BLaER1 treated with 17β-estradiol and CSF1 and Interleukin-3, amounts not matched to agents 10 nM and 100 nM (cell line): ENCODE measurements around the gene ADAMTS6.

Experiments used
- H3K27ac ChIP-seq, 11 experiments: shearing (Covaris generic); formaldehyde crosslinking; 2 replicates each; pipeline ENCODE4 v1.8.1; 2022
- H3K27me3 ChIP-seq, 11 experiments: shearing (Covaris generic); formaldehyde crosslinking; 2 replicates each; pipeline ENCODE4 v1.8.1; 2022
- H3K36me3 ChIP-seq, 11 experiments: shearing (Covaris generic); formaldehyde crosslinking; 2 replicates each; pipeline ENCODE4 v1.8.1; 2022
- H3K4me1 ChIP-seq, 10 experiments: shearing (Covaris generic); formaldehyde crosslinking; 2 replicates each; pipeline ENCODE4 v1.8.1; 2022
- H3K4me2 ChIP-seq, 11 experiments: shearing (Covaris generic); formaldehyde crosslinking; 2 replicates each; pipeline ENCODE4 v1.8.1; 2022
- H3K4me3 ChIP-seq, 10 experiments: shearing (Covaris generic); formaldehyde crosslinking; 2 replicates each; pipeline ENCODE4 v1.8.1; 2022
- H3K9ac ChIP-seq, 11 experiments: shearing (Covaris generic); formaldehyde crosslinking; 2 replicates each; pipeline ENCODE4 v1.8.1; 2022
- H3K9me3 ChIP-seq, 11 experiments: shearing (Covaris generic); formaldehyde crosslinking; replicated peaks in 1 of 11; 2 replicates each; pipeline ENCODE4 v1.8.1; 2022
- H4K20me1 ChIP-seq, 11 experiments: shearing (Covaris generic); formaldehyde crosslinking; 2 replicates each; pipeline ENCODE4 v1.8.1; 2022
- Cebpa-rat ChIP-seq, 11 experiments: shearing (Covaris generic); IDR thresholded peaks; 2 replicates each; pipeline ENCODE4 v1.8.1; 2022

The ADAMTS6 gene

DNA sequence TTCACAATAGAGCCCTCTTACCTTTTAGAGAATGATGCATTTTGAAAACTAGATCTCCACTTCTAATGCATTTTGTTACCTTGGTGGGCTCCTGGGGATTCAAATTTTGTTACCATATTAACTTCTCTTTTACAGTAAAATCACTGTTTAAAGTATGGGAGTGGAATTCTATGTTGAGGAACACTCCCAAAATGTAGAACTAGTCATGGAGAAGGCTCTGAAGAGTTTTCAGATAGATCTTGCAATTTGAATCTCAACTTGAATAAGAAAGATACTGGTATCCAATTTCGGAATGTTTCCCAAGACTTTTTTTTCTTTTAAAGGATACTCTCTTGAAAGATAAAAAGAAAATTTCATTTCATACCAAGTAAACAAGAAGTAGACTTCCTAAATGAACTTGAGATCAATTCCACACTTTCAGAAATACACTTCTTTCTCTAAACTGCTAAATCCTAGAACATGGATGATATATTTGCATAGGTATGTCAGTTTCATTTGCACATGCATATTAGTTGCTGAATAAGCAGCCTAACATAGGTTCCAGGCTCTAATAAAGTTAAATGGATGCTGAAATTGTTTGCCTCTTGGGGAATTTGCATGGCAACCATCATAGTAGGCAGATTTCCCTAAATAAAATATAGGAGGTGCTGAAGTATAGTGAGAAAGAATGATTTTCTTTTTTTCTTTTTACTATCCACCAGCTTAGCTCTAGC lies 205.4 kb downstream of the ADAMTS6 start:
- no peaks in the 10 kb centered on the region for H3K36me3 ChIP-seq
- no peaks in the 10 kb centered on the region for H3K4me1 ChIP-seq
- no peaks in the 10 kb centered on the region for H3K9me3 ChIP-seq
- H3K27ac ChIP-seq: no peak overlapping the region
- no peaks in the 10 kb centered on the region for H3K27me3 ChIP-seq
- no peaks in the 10 kb centered on the region for H4K20me1 ChIP-seq
- H3K4me2 ChIP-seq: no peak overlapping the region
- no peak overlapping the region for H3K4me3 ChIP-seq
- no peak overlapping the region for H3K9ac ChIP-seq
- TF ChIP-seq Cebpa-rat (IDR thresholded peaks at IDR 0.05): no peak

DNA sequence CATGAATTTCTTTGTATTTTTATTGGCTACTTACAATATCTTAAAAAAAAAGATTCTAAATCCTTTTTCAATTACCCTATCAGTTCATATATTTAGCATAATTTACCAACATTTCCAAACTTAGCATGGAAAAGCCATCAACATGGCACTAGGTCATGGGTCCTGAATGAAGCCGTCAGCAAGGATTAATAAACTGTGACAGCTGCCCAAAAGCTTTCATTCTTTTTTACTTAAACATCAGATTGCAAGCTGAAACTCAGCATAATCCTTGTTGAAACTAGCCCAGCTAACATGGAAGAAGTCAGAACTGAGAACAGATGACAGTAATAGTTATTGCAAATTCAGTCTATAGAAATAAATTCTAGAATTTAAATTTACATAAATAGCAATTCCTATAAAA lies 209.8 kb downstream of the ADAMTS6 start:
- Histone ChIP-seq H3K27me3 (no peaks in the 10 kb centered on the region), H3K4me1 (no peaks in the 10 kb centered on the region), H3K4me2 (no peak overlapping the region), H3K36me3 (no peaks in the 10 kb centered on the region), H3K4me3 (no peak overlapping the region), H3K9me3 (no peaks in the 10 kb centered on the region), H4K20me1 (no peaks in the 10 kb centered on the region), H3K27ac (no peak overlapping the region), H3K9ac (no peak overlapping the region)
- no peak for TF ChIP-seq Cebpa-rat (IDR thresholded peaks at IDR 0.05)

- Histone ChIP-seq H3K4me3 (no peak overlapping the region), H3K4me2 (no peak overlapping the region), H3K36me3 (no peaks in the 10 kb centered on the region), H3K27me3 (no peaks in the 10 kb centered on the region), H3K27ac (no peak overlapping the region), H4K20me1 (no peaks in the 10 kb centered on the region), H3K4me1 (no peaks in the 10 kb centered on the region), H3K9ac (no peak overlapping the region), H3K9me3 (no peaks in the 10 kb centered on the region)
- TF ChIP-seq Cebpa-rat (IDR thresholded peaks at IDR 0.05): no peak
These were observed 213.2 kb downstream of the ADAMTS6 start for GRCh38 chr5:65268525-65268924.

- H3K4me2 ChIP-seq: no peak overlapping the region
- H3K4me1 ChIP-seq: peaks cover 8 to 14% (median 12%) of the 10 kb centered on the region in 10 experiments; a peak in 13 of 20 replicates
- H3K27ac ChIP-seq: no peak overlapping the region
- no peak for TF ChIP-seq Cebpa-rat (IDR thresholded peaks at IDR 0.05)
- H4K20me1 ChIP-seq: no peaks in the 10 kb centered on the region
- no peaks in the 10 kb centered on the region for H3K36me3 ChIP-seq
- H3K4me3 ChIP-seq: no peak overlapping the region
- no peak overlapping the region for H3K9ac ChIP-seq
- no peaks in the 10 kb centered on the region for H3K9me3 ChIP-seq
- H3K27me3 ChIP-seq: no peaks in the 10 kb centered on the region
These were observed 217.3 kb downstream of the ADAMTS6 start for GRCh38 chr5:65264420-65264819.

DNA sequence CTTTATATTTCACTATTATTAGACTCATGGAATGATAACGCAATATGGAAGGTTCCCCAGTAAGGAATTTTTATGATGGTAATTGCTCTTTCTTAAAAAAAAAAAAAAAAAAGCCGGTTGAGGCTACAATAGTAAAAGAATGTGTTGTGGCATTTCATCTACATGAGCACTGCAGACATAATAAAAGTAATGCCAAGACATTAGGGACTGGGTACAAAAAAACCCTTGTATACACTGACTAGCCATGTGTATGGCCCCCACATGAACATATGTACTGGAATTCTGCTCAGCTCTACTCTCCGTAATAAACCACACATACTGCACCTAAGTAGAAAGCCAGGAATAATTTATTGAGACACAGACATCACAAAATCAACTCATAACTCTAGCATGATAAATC lies 218.4 kb downstream of the ADAMTS6 start:
- Histone ChIP-seq H3K4me2 (no peak overlapping the region), H3K27me3 (no peaks in the 10 kb centered on the region), H3K9ac (no peak overlapping the region), H3K4me1 (peaks cover 8 to 14% (median 12%) of the 10 kb centered on the region in 10 experiments; a peak in 13 of 20 replicates), H3K9me3 (no peaks in the 10 kb centered on the region), H3K36me3 (no peaks in the 10 kb centered on the region), H3K27ac (no peak overlapping the region), H4K20me1 (no peaks in the 10 kb centered on the region), H3K4me3 (no peak overlapping the region)
- TF ChIP-seq Cebpa-rat (IDR thresholded peaks at IDR 0.05): no peak

- TF ChIP-seq Cebpa-rat (IDR thresholded peaks at IDR 0.05): no peak
These were observed 219.1 kb downstream of the ADAMTS6 start for GRCh38 chr5:65262649-65263059.

GRCh38 chr5:65262096-65262495 lies 219.6 kb downstream of the ADAMTS6 start:
- H4K20me1 ChIP-seq: no peaks in the 10 kb centered on the region
- no peaks in the 10 kb centered on the region for H3K36me3 ChIP-seq
- H3K4me1 ChIP-seq: peaks cover 8 to 14% (median 12%) of the 10 kb centered on the region in 10 experiments; a peak in 13 of 20 replicates
- TF ChIP-seq Cebpa-rat (IDR thresholded peaks at IDR 0.05): no peak
- H3K9ac ChIP-seq: no peak overlapping the region
- H3K27ac ChIP-seq: no peak overlapping the region
- H3K9me3 ChIP-seq: no peaks in the 10 kb centered on the region
- H3K4me3 ChIP-seq: no peak overlapping the region
- peak overlapping the region in 8 of 11 experiments; percentile 15 to 36 (median 30); a peak in 12 of 22 replicates for H3K4me2 ChIP-seq
- H3K27me3 ChIP-seq: no peaks in the 10 kb centered on the region

More at GRCh38 chr5:65262649-65263059, 219.1 kb downstream of the ADAMTS6 start:
- Histone ChIP-seq H3K4me2 (peak overlapping the region in 6 of 11 experiments; percentile 15 to 36 (median 30); a peak in 8 of 22 replicates), H3K27ac (no peak overlapping the region), H3K4me3 (no peak overlapping the region), H3K4me1 (peaks cover 8 to 14% (median 12%) of the 10 kb centered on the region in 10 experiments; a peak in 13 of 20 replicates), H3K36me3 (no peaks in the 10 kb centered on the region), H3K9me3 (no peaks in the 10 kb centered on the region), H3K27me3 (no peaks in the 10 kb centered on the region), H3K9ac (no peak overlapping the region), H4K20me1 (no peaks in the 10 kb centered on the region)

- H4K20me1 ChIP-seq: no peaks in the 10 kb centered on the region
- H3K27ac ChIP-seq: no peak overlapping the region
- no peaks in the 10 kb centered on the region for H3K36me3 ChIP-seq
- H3K9ac ChIP-seq: no peak overlapping the region
- peaks cover 8 to 14% (median 12%) of the 10 kb centered on the region in 10 experiments; a peak in 13 of 20 replicates for H3K4me1 ChIP-seq
- no peaks in the 10 kb centered on the region for H3K27me3 ChIP-seq
- peak overlapping the region in 2 of 11 experiments; percentile 15 to 34; a peak in 2 of 22 replicates for H3K4me2 ChIP-seq
- no peaks in the 10 kb centered on the region for H3K9me3 ChIP-seq
- no peak for TF ChIP-seq Cebpa-rat (IDR thresholded peaks at IDR 0.05)
- H3K4me3 ChIP-seq: no peak overlapping the region
These were observed 220.2 kb downstream of the ADAMTS6 start for GRCh38 chr5:65261499-65261898.

- H3K4me2 ChIP-seq: no peak overlapping the region
- TF ChIP-seq Cebpa-rat (IDR thresholded peaks at IDR 0.05): 0 out of 22 replicates have a peak, but pooled peaks of 1 of the 11 experiments have one; percentile 9
- H3K4me1 ChIP-seq: no peaks in the 10 kb centered on the region; a peak in 1 of 20 replicates
- H3K27me3 ChIP-seq: no peaks in the 10 kb centered on the region
- no peak overlapping the region for H3K9ac ChIP-seq
- H3K4me3 ChIP-seq: no peak overlapping the region
- H4K20me1 ChIP-seq: no peaks in the 10 kb centered on the region
- H3K27ac ChIP-seq: no peak overlapping the region
- no peaks in the 10 kb centered on the region for H3K36me3 ChIP-seq
- no peaks in the 10 kb centered on the region for H3K9me3 ChIP-seq
These were observed 226.4 kb downstream of the ADAMTS6 start for GRCh38 chr5:65255294-65255693.

DNA sequence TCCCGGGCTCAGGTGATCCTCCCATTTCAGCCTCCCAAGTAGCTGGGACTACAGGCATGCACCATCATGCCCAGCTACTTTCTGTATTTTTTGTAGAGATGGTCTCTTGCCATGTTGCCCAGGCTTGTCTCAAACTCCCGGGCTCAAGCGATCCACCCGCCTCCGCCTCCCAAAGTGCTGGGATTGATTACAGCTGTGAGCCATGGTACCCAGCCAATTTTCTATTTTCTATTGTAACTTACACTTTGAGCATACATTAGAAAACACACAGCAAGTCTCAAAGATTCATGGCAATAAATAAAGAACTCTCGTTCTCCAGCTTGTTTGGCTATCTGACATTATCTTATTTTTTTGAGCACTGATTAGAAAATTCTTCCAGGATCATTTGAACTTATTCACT lies 228.7 kb downstream of the ADAMTS6 start:
- H3K4me3 ChIP-seq: no peak overlapping the region
- TF ChIP-seq Cebpa-rat (IDR thresholded peaks at IDR 0.05): no peak
- H3K9ac ChIP-seq: no peak overlapping the region
- H3K27ac ChIP-seq: no peak overlapping the region
- H3K36me3 ChIP-seq: no peaks in the 10 kb centered on the region
- no peaks in the 10 kb centered on the region for H4K20me1 ChIP-seq
- H3K9me3 ChIP-seq: no peaks in the 10 kb centered on the region
- H3K27me3 ChIP-seq: no peaks in the 10 kb centered on the region
- H3K4me1 ChIP-seq: no peaks in the 10 kb centered on the region; a peak in 1 of 20 replicates
- no peak overlapping the region for H3K4me2 ChIP-seq
